HEK293 (cell line): ENCODE measurements around the gene NRF1.

Experiments
- SP7 ChIP-seq: fragments of 450-650 bp; formaldehyde crosslinking; IDR thresholded peaks from 2 replicates; pipeline ENCODE4 v1.5.1; 2016; ENCODE audit warnings: missing biosample characterization, missing genetic modification characterization
- ZNF112 ChIP-seq: fragments of 450-650 bp; formaldehyde crosslinking; IDR thresholded peaks from 2 replicates; pipeline ENCODE4 v1.5.0; 2017; ENCODE audit warnings: missing biosample characterization, missing genetic modification characterization
- ZNF423 ChIP-seq: fragments of 450-650 bp; formaldehyde crosslinking; IDR thresholded peaks from 2 replicates; pipeline ENCODE4 v1.5.1; 2016; ENCODE audit warnings: missing biosample characterization, missing genetic modification characterization
- ZNF501 ChIP-seq: fragments of 450-650 bp; formaldehyde crosslinking; IDR thresholded peaks from 2 replicates; pipeline ENCODE4 v1.5.1; 2016; ENCODE audit warnings: missing biosample characterization, missing genetic modification characterization
- ZNF792 ChIP-seq: fragments of 450-650 bp; formaldehyde crosslinking; IDR thresholded peaks from 2 replicates; pipeline ENCODE4 v1.5.1; 2016; ENCODE audit warnings: missing biosample characterization, missing genetic modification characterization
- TF ChIP-seq, protein P1 (sequence below): fragments of 450-650 bp; formaldehyde crosslinking; IDR thresholded peaks from 2 replicates; pipeline ENCODE4 v1.5.1; 2016; ENCODE audit warnings: missing biosample characterization, missing genetic modification characterization
- TF ChIP-seq, protein P2 (sequence below): fragments of 450-650 bp; formaldehyde crosslinking; IDR thresholded peaks from 2 replicates; pipeline ENCODE4 v1.5.1; 2017; ENCODE audit warnings: missing biosample characterization, missing genetic modification characterization
- TF ChIP-seq, protein P3 (sequence below): fragments of 450-650 bp; formaldehyde crosslinking; IDR thresholded peaks from 2 replicates; pipeline ENCODE4 v1.5.1; 2016; ENCODE audit warnings: missing biosample characterization, missing genetic modification characterization, low read depth
- TF ChIP-seq, protein P4 (sequence below): fragments of 450-650 bp; IDR thresholded peaks from 2 replicates; pipeline ENCODE4 v1.5.1; 2018; ENCODE audit warnings: missing biosample characterization, missing genetic modification characterization
- TF ChIP-seq, protein P5 (sequence below): fragments of 450-650 bp; formaldehyde crosslinking; IDR thresholded peaks from 2 replicates; pipeline ENCODE4 v1.5.1; 2016; ENCODE audit warnings: missing biosample characterization, missing genetic modification characterization

DNA sequence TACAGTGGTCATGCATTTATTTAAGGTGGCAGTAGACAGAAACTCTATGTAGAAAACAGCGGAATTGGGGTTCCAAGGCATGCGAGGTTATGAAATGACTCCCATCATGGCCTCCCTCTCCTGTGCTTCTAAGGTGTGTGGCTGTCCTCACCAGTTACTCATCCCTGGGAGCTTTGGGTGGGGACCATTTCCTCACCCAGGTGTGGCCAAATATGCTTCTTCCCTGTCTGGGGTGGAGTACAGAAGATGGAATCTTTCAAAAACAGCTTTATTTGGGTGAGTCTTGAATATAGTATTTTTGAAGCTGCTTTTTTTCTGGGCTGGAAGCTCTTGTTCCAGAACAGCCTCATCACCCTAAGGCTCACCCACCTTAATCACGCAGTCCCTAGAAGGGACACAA is 139.0 kb downstream of the NRF1 start:
- no peak for TF ChIP-seq ZNF792 (tag by site-specific recombination)
- TF ChIP-seq, protein P1, sequence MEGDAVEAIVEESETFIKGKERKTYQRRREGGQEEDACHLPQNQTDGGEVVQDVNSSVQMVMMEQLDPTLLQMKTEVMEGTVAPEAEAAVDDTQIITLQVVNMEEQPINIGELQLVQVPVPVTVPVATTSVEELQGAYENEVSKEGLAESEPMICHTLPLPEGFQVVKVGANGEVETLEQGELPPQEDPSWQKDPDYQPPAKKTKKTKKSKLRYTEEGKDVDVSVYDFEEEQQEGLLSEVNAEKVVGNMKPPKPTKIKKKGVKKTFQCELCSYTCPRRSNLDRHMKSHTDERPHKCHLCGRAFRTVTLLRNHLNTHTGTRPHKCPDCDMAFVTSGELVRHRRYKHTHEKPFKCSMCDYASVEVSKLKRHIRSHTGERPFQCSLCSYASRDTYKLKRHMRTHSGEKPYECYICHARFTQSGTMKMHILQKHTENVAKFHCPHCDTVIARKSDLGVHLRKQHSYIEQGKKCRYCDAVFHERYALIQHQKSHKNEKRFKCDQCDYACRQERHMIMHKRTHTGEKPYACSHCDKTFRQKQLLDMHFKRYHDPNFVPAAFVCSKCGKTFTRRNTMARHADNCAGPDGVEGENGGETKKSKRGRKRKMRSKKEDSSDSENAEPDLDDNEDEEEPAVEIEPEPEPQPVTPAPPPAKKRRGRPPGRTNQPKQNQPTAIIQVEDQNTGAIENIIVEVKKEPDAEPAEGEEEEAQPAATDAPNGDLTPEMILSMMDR (tag by site-specific recombination) = no peak
- no peak for TF ChIP-seq SP7 (tag by site-specific recombination)
- TF ChIP-seq, protein P2, sequence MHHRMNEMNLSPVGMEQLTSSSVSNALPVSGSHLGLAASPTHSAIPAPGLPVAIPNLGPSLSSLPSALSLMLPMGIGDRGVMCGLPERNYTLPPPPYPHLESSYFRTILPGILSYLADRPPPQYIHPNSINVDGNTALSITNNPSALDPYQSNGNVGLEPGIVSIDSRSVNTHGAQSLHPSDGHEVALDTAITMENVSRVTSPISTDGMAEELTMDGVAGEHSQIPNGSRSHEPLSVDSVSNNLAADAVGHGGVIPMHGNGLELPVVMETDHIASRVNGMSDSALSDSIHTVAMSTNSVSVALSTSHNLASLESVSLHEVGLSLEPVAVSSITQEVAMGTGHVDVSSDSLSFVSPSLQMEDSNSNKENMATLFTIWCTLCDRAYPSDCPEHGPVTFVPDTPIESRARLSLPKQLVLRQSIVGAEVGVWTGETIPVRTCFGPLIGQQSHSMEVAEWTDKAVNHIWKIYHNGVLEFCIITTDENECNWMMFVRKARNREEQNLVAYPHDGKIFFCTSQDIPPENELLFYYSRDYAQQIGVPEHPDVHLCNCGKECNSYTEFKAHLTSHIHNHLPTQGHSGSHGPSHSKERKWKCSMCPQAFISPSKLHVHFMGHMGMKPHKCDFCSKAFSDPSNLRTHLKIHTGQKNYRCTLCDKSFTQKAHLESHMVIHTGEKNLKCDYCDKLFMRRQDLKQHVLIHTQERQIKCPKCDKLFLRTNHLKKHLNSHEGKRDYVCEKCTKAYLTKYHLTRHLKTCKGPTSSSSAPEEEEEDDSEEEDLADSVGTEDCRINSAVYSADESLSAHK (tag by site-specific recombination) = no peak
- TF ChIP-seq ZNF423 (tag by site-specific recombination) = no peak
- TF ChIP-seq, protein P3, sequence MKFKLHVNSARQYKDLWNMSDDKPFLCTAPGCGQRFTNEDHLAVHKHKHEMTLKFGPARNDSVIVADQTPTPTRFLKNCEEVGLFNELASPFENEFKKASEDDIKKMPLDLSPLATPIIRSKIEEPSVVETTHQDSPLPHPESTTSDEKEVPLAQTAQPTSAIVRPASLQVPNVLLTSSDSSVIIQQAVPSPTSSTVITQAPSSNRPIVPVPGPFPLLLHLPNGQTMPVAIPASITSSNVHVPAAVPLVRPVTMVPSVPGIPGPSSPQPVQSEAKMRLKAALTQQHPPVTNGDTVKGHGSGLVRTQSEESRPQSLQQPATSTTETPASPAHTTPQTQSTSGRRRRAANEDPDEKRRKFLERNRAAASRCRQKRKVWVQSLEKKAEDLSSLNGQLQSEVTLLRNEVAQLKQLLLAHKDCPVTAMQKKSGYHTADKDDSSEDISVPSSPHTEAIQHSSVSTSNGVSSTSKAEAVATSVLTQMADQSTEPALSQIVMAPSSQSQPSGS (tag by site-specific recombination) = no peak
- TF ChIP-seq, protein P4, sequence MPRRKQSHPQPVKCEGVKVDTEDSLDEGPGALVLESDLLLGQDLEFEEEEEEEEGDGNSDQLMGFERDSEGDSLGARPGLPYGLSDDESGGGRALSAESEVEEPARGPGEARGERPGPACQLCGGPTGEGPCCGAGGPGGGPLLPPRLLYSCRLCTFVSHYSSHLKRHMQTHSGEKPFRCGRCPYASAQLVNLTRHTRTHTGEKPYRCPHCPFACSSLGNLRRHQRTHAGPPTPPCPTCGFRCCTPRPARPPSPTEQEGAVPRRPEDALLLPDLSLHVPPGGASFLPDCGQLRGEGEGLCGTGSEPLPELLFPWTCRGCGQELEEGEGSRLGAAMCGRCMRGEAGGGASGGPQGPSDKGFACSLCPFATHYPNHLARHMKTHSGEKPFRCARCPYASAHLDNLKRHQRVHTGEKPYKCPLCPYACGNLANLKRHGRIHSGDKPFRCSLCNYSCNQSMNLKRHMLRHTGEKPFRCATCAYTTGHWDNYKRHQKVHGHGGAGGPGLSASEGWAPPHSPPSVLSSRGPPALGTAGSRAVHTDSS (tag by site-specific recombination) = no peak
- TF ChIP-seq, protein P5, sequence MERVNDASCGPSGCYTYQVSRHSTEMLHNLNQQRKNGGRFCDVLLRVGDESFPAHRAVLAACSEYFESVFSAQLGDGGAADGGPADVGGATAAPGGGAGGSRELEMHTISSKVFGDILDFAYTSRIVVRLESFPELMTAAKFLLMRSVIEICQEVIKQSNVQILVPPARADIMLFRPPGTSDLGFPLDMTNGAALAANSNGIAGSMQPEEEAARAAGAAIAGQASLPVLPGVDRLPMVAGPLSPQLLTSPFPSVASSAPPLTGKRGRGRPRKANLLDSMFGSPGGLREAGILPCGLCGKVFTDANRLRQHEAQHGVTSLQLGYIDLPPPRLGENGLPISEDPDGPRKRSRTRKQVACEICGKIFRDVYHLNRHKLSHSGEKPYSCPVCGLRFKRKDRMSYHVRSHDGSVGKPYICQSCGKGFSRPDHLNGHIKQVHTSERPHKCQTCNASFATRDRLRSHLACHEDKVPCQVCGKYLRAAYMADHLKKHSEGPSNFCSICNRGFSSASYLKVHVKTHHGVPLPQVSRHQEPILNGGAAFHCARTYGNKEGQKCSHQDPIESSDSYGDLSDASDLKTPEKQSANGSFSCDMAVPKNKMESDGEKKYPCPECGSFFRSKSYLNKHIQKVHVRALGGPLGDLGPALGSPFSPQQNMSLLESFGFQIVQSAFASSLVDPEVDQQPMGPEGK (tag by site-specific recombination) = no peak
- TF ChIP-seq ZNF501 (tag by site-specific recombination) = no peak
- no peak for TF ChIP-seq ZNF112 (tag by site-specific recombination)
